Fibroblast of peridontal ligament (primary cell): ENCODE results near the gene HLA-DPA1.

Experiments used
- DNase-seq: peaks from one replicate; pipeline ENCODE4 v3.0.0-alpha.2; 2010; ENCODE audit errors: extremely low read depth

HLA-DPA1 gene

DNA sequence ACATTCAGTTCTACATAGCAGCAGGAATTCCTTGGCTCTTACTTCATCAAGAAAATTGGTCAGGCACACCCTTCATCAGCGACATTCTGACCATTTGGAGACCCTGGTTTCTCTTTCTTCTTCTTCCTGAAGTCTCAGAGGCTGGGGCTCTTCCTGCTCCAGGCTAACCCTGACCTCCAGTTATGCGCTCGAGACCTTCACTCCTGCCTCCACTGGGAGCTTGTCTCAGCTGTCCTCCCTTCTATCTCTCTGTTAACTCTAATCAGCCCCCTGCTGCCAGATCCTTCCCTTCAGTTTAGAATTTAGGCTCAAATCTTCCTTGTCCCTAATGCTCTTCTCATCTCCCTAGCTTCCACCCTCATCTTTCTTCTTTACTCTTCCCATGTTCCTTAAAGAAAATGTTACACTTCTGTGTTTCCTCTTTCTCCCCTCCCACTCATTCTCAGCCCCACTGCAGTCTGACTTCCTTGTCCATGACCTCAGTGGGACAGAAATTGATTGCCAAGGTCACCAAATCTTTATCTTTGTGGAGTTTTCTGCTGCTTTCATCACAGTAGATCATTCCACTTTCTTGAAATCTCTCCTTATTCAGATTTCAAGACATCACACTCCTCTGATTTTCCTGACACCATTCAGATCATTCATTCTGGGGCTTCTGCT lies 55.6 kb downstream of the HLA-DPA1 start:
- DNase-seq, result no peak

DNA sequence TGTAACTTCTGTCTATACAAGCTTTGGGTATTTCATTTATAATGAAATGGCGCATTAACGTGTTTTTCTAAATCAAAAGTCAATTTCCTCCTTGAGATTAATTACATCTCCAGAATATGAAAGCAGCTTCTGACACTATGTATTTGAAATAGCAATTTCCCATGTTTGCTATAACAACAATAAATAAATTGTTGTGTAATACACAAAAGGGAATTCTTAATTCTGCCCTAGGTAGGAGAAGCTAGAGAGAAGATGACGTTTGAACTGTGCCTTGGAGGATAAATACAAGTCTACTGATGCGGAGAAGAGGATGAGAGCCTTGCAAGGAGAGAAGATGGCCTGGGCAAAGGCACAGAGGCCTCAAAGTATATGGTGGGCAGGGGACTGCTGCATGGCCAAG lies 56.4 kb downstream of the HLA-DPA1 start:
- DNase-seq, result no peak

DNA sequence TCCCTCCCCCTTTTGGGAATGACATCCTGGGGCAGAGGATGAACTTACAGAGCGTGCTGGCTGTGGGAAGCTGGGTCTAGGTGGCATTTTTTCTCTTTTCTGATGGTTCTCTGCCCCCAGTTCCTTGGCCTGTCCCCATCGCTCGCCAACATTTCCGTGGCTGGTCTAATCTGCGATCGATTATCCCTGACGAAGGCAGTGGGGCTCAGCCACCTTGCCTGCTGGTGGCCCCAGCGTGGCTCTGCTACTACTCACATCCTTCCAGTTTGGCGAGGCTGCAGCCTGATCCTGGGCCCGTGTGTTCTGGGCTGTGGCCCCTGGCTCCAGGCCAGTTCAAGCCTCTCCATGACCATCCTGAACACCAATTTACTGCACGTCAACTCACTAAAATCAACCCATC lies 57.7 kb downstream of the HLA-DPA1 start:
- DNase-seq, result no peak

DNA sequence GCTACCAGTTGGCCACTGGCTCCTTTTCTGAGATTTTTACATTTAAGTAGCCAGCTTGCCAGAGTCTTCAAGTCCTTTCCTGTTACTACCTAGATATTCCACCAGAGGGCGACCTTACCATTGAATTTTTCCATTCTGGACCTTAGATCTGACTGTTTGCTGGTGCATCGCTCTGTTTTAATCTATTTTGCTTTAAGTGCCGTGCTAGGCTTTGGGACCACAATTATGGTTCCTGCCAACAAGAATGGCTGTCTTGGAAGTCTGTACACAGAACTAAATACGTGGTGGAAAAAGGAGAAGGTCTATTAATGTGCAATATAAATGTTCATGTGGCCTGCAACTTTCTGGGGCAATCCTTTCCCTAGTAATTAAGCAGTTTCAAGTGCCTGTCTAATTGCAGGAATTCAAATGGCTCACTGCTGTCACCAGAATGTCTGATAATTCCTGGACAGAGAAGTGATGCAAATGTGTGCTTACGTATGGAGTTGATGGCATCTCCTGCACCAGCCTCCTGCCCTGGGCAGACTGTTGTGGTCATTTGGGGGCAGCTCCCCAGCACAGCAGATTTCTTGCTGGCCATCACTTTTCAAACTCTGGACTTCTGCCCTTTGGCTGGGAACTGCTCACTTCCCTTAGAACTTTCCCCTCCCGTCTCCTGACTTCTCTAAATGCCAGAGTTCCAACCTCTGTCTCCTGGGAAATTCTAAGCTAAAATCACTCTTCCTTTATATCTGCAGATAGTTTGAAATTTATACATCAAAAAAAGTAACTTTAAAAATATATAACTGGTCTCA lies 58.4 kb downstream of the HLA-DPA1 start:
- DNase-seq, result peak; percentile 95
